H1 (cell line): ENCODE data around the gene KLHDC4. TPM values are rescaled to one million over a fixed set of nuclear protein-coding genes. Genes with fewer than 3 reads are reported as not detected.

ENCODE experiments used
- CTCF ChIA-PET: fragments of 300-600 bp; sonication (Branson Sonifier 250); formaldehyde crosslinking; loops from one replicate; lab custom pipeline; 2021; ENCODE audit not compliant: partially characterized antibody; lab: Charles Lee
- POLR2A ChIA-PET: fragments of 300-600 bp; sonication (Branson Sonifier 250); formaldehyde crosslinking; loops from one replicate; lab custom pipeline; 2021; ENCODE audit warnings: inconsistent platforms; ENCODE audit not compliant: partially characterized antibody; lab: Charles Lee
- DNase-seq, 2 experiments: peaks; one replicate each; pipeline versions ENCODE4 v3.0.0 to v3.0.0-alpha.2; 2010 to 2022; ENCODE audit warnings: low spot score in 2 of 2, low read depth in 1 of 2, mixed read lengths in 1 of 2
- FAIRE-seq: peaks from 2 replicates; lab custom pipeline; 2011; peaks lifted over from hg19 to GRCh38; lab: Jason Lieb, UNC
- H2AFZ ChIP-seq: 2 replicates; pipeline ENCODE4 v1.8.1; 2012; ENCODE audit warnings: low read length, inconsistent platforms
- H2AK5ac ChIP-seq: 2 replicates; pipeline ENCODE4 v1.6.1; 2013; ENCODE audit warnings: low read depth, low read length
- H2BK120ac ChIP-seq: replicated peaks from 2 replicates; pipeline ENCODE3; 2013; ENCODE audit warnings: low read depth, low read length, inconsistent platforms
- H2BK12ac ChIP-seq: 2 replicates; pipeline ENCODE4 v1.6.1; 2013; ENCODE audit warnings: low read depth, low read length
- H2BK15ac ChIP-seq: 2 replicates; pipeline ENCODE4 v1.6.1; 2013; ENCODE audit warnings: low read length
- H2BK20ac ChIP-seq: 2 replicates; pipeline ENCODE4 v1.6.1; 2013; ENCODE audit warnings: low read length
- H2BK5ac ChIP-seq: 2 replicates; pipeline ENCODE4 v1.6.1; 2013; ENCODE audit warnings: low read depth, low read length
- H3K14ac ChIP-seq: 2 replicates; pipeline ENCODE4 v1.6.1; 2013; ENCODE audit warnings: inconsistent platforms; ENCODE audit not compliant: insufficient read length
- H3K18ac ChIP-seq: 2 replicates; pipeline ENCODE4 v1.6.1; 2013; ENCODE audit warnings: low read length; ENCODE audit errors: extremely low read depth
- H3K23ac ChIP-seq: 2 replicates; pipeline ENCODE4 v1.6.1; 2013; ENCODE audit warnings: inconsistent platforms; ENCODE audit not compliant: insufficient read length
- H3K23me2 ChIP-seq: 2 replicates; pipeline ENCODE4 v1.6.1; 2013; ENCODE audit warnings: low read depth, low read length
- H3K27ac ChIP-seq: 2 replicates; pipeline ENCODE4 v1.6.1; 2011; ENCODE audit warnings: low read depth, low read length, inconsistent platforms
- H3K27me3 ChIP-seq, 4 experiments: replicated peaks in 1 of 4; 1 replicate in 1 of 4; 2 replicates in 3 of 4; pipeline versions ENCODE4 v1.6.1 to v1.8.1; 2011 to 2013; ENCODE audit warnings: low read length in 3 of 4, mild to moderate bottlenecking in 3 of 4, inconsistent platforms in 2 of 4, mixed read lengths in 2 of 4, moderate library complexity in 1 of 4; ENCODE audit not compliant: control insufficient read depth in 3 of 4, insufficient read depth in 3 of 4; ENCODE audit errors: extremely low read depth in 1 of 4
- H3K36me3 ChIP-seq, 4 experiments: 2 replicates each; pipeline versions ENCODE4 v1.6.1 to v1.8.1; 2011 to 2013; ENCODE audit warnings: mild to moderate bottlenecking in 4 of 4, low read length in 3 of 4, moderate library complexity in 2 of 4, control low read depth in 1 of 4, inconsistent platforms in 1 of 4; ENCODE audit not compliant: insufficient read depth in 4 of 4, control insufficient read depth in 2 of 4
- H3K4ac ChIP-seq: replicated peaks from 2 replicates; pipeline ENCODE3; 2013; ENCODE audit warnings: low read length, low read depth, mixed read lengths, inconsistent platforms; ENCODE audit not compliant: insufficient read length
- H3K4me1 ChIP-seq, 4 experiments: replicated peaks in 1 of 4; 1 replicate in 1 of 4; 2 replicates in 3 of 4; pipeline versions ENCODE4 v1.6.1 to v1.8.1; 2011 to 2013; ENCODE audit warnings: low read length in 3 of 4, inconsistent platforms in 2 of 4, mixed read lengths in 1 of 4; ENCODE audit not compliant: insufficient read depth in 4 of 4, control insufficient read depth in 3 of 4
- H3K4me2 ChIP-seq, 2 experiments: 2 replicates each; pipeline versions ENCODE4 v1.6.1 to v1.8.1; 2011 to 2013; ENCODE audit warnings: low read depth in 2 of 2, low read length in 2 of 2, control low read depth in 1 of 2, inconsistent platforms in 1 of 2, mild to moderate bottlenecking in 1 of 2; ENCODE audit not compliant: insufficient read depth in 1 of 2
- H3K4me3 ChIP-seq, 4 experiments: fragments of 200-600, 300-600 bp in 1 of 4; sonication (generic), shearing (Covaris generic), sonication (Bioruptor Twin) in 1 of 4; 2 replicates each; pipeline versions ENCODE4 v1.5.1 to v1.8.1; 2011 to 2016; ENCODE audit warnings: low read length in 4 of 4, low read depth in 3 of 4, control low read depth in 2 of 4, inconsistent platforms in 2 of 4, mild to moderate bottlenecking in 2 of 4, mixed read lengths in 1 of 4, moderate library complexity in 1 of 4; ENCODE audit not compliant: insufficient read depth in 2 of 4; ENCODE audit errors: extremely low read depth in 1 of 4
- H3K56ac ChIP-seq: replicated peaks from 2 replicates; pipeline ENCODE3; 2013; ENCODE audit warnings: low read depth, mild to moderate bottlenecking, mixed read lengths, low read length, inconsistent platforms; ENCODE audit not compliant: insufficient read length
- H3K79me1 ChIP-seq: 2 replicates; pipeline ENCODE4 v1.6.1; 2013; ENCODE audit warnings: low read depth, low read length, control low read depth
- H3K79me2 ChIP-seq, 2 experiments: 2 replicates each; pipeline versions ENCODE4 v1.6.1 to v1.8.1; 2012 to 2013; ENCODE audit warnings: low read length in 2 of 2, mild to moderate bottlenecking in 2 of 2, inconsistent platforms in 1 of 2; ENCODE audit not compliant: insufficient read depth in 2 of 2, control insufficient read depth in 1 of 2
- H3K9ac ChIP-seq, 4 experiments: replicated peaks in 1 of 4; 1 replicate in 1 of 4; 2 replicates in 3 of 4; pipeline versions ENCODE4 v1.6.1 to v1.8.1; 2011 to 2013; ENCODE audit warnings: low read depth in 3 of 4, low read length in 3 of 4, control low read depth in 2 of 4, mild to moderate bottlenecking in 2 of 4, moderate library complexity in 2 of 4, inconsistent platforms in 1 of 4; ENCODE audit errors: extremely low read depth in 1 of 4
- H3K9me3 ChIP-seq, 2 experiments: 2 replicates each; pipeline versions ENCODE4 v1.6.1 to v1.8.1; 2012 to 2013; ENCODE audit warnings: mild to moderate bottlenecking in 2 of 2, moderate library complexity in 2 of 2, control low read depth in 1 of 2, inconsistent platforms in 1 of 2, low read depth in 1 of 2, low read length in 1 of 2, mixed read lengths in 1 of 2; ENCODE audit not compliant: insufficient read depth in 2 of 2
- H4K20me1 ChIP-seq, 2 experiments: replicated peaks in 1 of 2; 2 replicates each; pipeline versions ENCODE3 to v1.8.1; 2011 to 2013; ENCODE audit warnings: inconsistent platforms in 2 of 2, low read length in 2 of 2, mild to moderate bottlenecking in 1 of 2; ENCODE audit not compliant: insufficient read depth in 2 of 2, control insufficient read depth in 1 of 2
- H4K5ac ChIP-seq: 2 replicates; pipeline ENCODE4 v1.6.1; 2013; ENCODE audit warnings: low read length, low read depth, mixed read lengths, inconsistent platforms; ENCODE audit not compliant: insufficient read length
- H4K8ac ChIP-seq: 2 replicates; pipeline ENCODE4 v1.8.0; 2013; ENCODE audit warnings: mild to moderate bottlenecking, moderate library complexity, low read length, inconsistent platforms; ENCODE audit not compliant: insufficient read depth; ENCODE audit errors: extremely low read depth
- H4K91ac ChIP-seq: replicated peaks from 2 replicates; pipeline ENCODE3; 2013; ENCODE audit warnings: low read length, mixed read lengths, inconsistent platforms; ENCODE audit not compliant: insufficient read length
- ATF2 ChIP-seq: IDR thresholded peaks from 2 replicates; pipeline ENCODE4 v1.6.1; 2012; ENCODE audit warnings: low read length, inconsistent platforms
- BRCA1 ChIP-seq: IDR thresholded peaks from 2 replicates; pipeline ENCODE4 v1.6.1; 2012; ENCODE audit warnings: low read depth, low read length, improper control_type of control experiment
- E2F6 ChIP-seq: IDR thresholded peaks from 2 replicates; pipeline ENCODE4 v1.6.1; 2012; ENCODE audit warnings: inconsistent platforms
- JUN ChIP-seq: IDR thresholded peaks from 2 replicates; pipeline ENCODE4 v1.6.1; 2011; ENCODE audit warnings: low read depth, mild to moderate bottlenecking, improper control_type of control experiment, low read length
- KDM1A ChIP-seq: fragments of 200-600, 300-600 bp; sonication (generic); IDR thresholded peaks from 2 replicates; pipeline ENCODE4 v1.7.1; 2016; ENCODE audit warnings: mild to moderate bottlenecking, low read length, borderline replicate concordance
- KDM5A ChIP-seq: fragments of 200-600 bp; IDR thresholded peaks from 2 replicates; pipeline ENCODE4 v1.7.1; 2012; ENCODE audit warnings: mild to moderate bottlenecking, low read length, inconsistent platforms, mixed read lengths
- POLR2A ChIP-seq, 2 experiments: IDR thresholded peaks; 1 replicate in 1 of 2; 2 replicates in 1 of 2; pipeline ENCODE4 v1.6.1; 2011; ENCODE audit warnings: low read depth in 2 of 2, low read length in 2 of 2, mild to moderate bottlenecking in 2 of 2; ENCODE audit errors: control extremely low read depth in 1 of 2
- RBBP5 ChIP-seq: IDR thresholded peaks from 2 replicates; pipeline ENCODE4 v1.7.1; 2012; ENCODE audit warnings: low read depth, mild to moderate bottlenecking, inconsistent platforms, low read length, moderate library complexity, borderline replicate concordance
- SIRT6 ChIP-seq: IDR thresholded peaks from one replicate; pipeline ENCODE4 v1.7.1; 2012; ENCODE audit warnings: low read length, inconsistent platforms
- WGBS, 2 experiments: shearing (Covaris generic) in 1 of 2; methylation state at CpG; one replicate each; pipeline versions ENCODE4 v1.1.6 to v1.1.7; 2013 to 2015; ENCODE audit warnings: low lambda C conversion rate in 2 of 2, mixed read lengths in 2 of 2, inconsistent platforms in 1 of 2, low coverage in 1 of 2, missing lambda C conversion rate in 1 of 2; ENCODE audit not compliant: insufficient replicate concordance in 2 of 2, insufficient coverage in 1 of 2, insufficient read length in 1 of 2; ENCODE audit errors: extremely low coverage in 1 of 2, missing lambda C conversion rate in 1 of 2; 5-methylcytosine and 5-hydroxymethylcytosine counted together
- polyA plus RNA-seq, 7 experiments: library from polyadenylated mRNA; depleted of rRNA in 3 of 7; stranded (reverse) in 5 of 7; unstranded in 2 of 7; fragments of >200 nt in 5 of 7; fragments of 200-250 nt in 2 of 7; gene quantifications; 1 replicate in 5 of 7; 2 replicates in 1 of 7; 4 replicates in 1 of 7; pipeline versions ENCODE4 v1.2.1 to v1.2.3, GENCODE V29; 2011 to 2013; ENCODE audit warnings: missing spikeins in 2 of 7, mixed read lengths in 2 of 7
- total RNA-seq: library from RNA; stranded (reverse); fragmentation: NEBNext Ultra II Directional; extraction: Animal tissue kit (Norgen Biotek cat#: 25700); gene quantifications from 2 replicates; pipeline ENCODE4 v1.2.1, GENCODE V29; 2021

KLHDC4 gene
- total and polyA plus RNA-seq, 2 of the 8 experiments (the other 6 are each of a cell fraction or from before 2014, with no cell fraction given), result 23.7 to 63.9 TPM

GRCh38 chr16:87778830-87779579 is 13.2 kb upstream of the KLHDC4 start:
- Histone ChIP-seq H4K8ac (peak overlapping the region; percentile 99), H3K9me3 (no peaks in the 10 kb centered on the region), H3K56ac (peak overlapping the region; percentile 34), H3K27me3 (no peaks in the 10 kb centered on the region), H3K9ac (peak overlapping the region in 2 of 4 experiments; percentile 72 to 74; a peak in 4 of 7 replicates), H2BK12ac (peak overlapping the region; percentile 100), H3K4me2 (peak overlapping the region in 1 of 2 experiments; percentile 5; a peak in 1 of 4 replicates), H2BK15ac (no peak overlapping the region), H3K4me1 (peaks cover 0 to 8% (median 6%) of the 10 kb centered on the region in 4 experiments; a peak in 5 of 7 replicates), H4K20me1 (no peaks in the 10 kb centered on the region), H2BK20ac (peak overlapping the region; percentile 90), H2BK120ac (peak overlapping the region; percentile 97), H3K18ac (peak overlapping the region; percentile 100), H3K36me3 (no peaks in the 10 kb centered on the region), H4K91ac (peak overlapping the region; percentile 99), H2BK5ac (peak overlapping the region; percentile 99), H2AK5ac (peak overlapping the region; percentile 96; the same call in 1 of the 2 replicates), H3K79me2 (no peaks in the 10 kb centered on the region), H3K23ac (no peak overlapping the region), H3K79me1 (no peaks in the 10 kb centered on the region), H3K27ac (peak overlapping the region; percentile 89), H3K14ac (no peak overlapping the region), H4K5ac (peak overlapping the region; percentile 89), H3K23me2 (no peaks in the 10 kb centered on the region), H3K4ac (peak overlapping the region; percentile 96), H2AFZ (no peak overlapping the region), H3K4me3 (no peak overlapping the region)
- CTCF ChIA-PET, result interaction anchor here (0.6 to 5.6 kb wide), 53 partner anchors 8 to 1002 kb away, joined by 3 to 120 read pairs (median 6); partner anchors contain the start of genes BANP and SLC7A5
- POLR2A ChIA-PET, result interaction anchor here (0.7 to 9.3 kb wide), 33 partner anchors 9 to 175 kb away, joined by 3 to 140 read pairs (median 4); partner anchors contain the start of genes BANP, KLHDC4 and SLC7A5
- WGBS, 2 experiments, result 25% methylated on average over 35 of the region's 41 CpGs; no CpG with 5 or more reads in 1 of the 2 experiments
- no peak for FAIRE-seq
- peak; percentile 95 to 99 for DNase-seq
- TF ChIP-seq KDM5A, result no peak; the same call in 1 of the 2 replicates
- TF ChIP-seq E2F6, result peak; percentile 56
- peak; percentile 47 to 75 for TF ChIP-seq POLR2A (IDR thresholded peaks at IDR 0.05; ENCODE audit: control extremely low read depth in 1 of 2, low read depth in 2 of 2, low read length in 2 of 2)
- TF ChIP-seq KDM1A, result 0 out of 2 replicates have a peak, but pooled peaks have one; percentile 33
- peak; percentile 93 for TF ChIP-seq ATF2
- TF ChIP-seq RBBP5, result no peak
- peak; percentile 90 for TF ChIP-seq JUN
- no peak for TF ChIP-seq SIRT6
- TF ChIP-seq BRCA1, result no peak
